Vagina (tissue), 2 donors: ENCODE data around the gene CTSW. TPM values are rescaled to one million over a fixed set of nuclear protein-coding genes. Genes with fewer than 3 reads are reported as not detected.

Source experiments
- DNase-seq, 2 donors: peaks; one replicate each; pipeline ENCODE4 v3.0.0-alpha.2; 2017; ENCODE audit errors: extremely low spot score in 2 of 2
- H3K27ac ChIP-seq: fragments of 200-600 bp; sonication (generic); one replicate; pipeline ENCODE4 v1.5.1; 2019
- H3K27me3 ChIP-seq: fragments of 200-600 bp; sonication (generic); one replicate; pipeline ENCODE4 v1.5.1; 2019
- H3K36me3 ChIP-seq, 2 donors: fragments of 200-600 bp; sonication (generic); one replicate each; pipeline ENCODE4 v1.5.1; 2017 to 2019
- H3K4me1 ChIP-seq: fragments of 200-600 bp; sonication (generic); one replicate; pipeline ENCODE4 v1.5.1; 2019
- H3K4me3 ChIP-seq, 2 donors: fragments of 200-600 bp; sonication (generic); 1 replicate in 1 of 2; 2 replicates in 1 of 2; pipeline ENCODE4 v1.5.1; 2016 to 2019
- H3K9me3 ChIP-seq: fragments of 200-600 bp; sonication (generic); one replicate; pipeline ENCODE4 v1.5.1; 2019
- POLR2A ChIP-seq, 2 donors: fragments of 450-650 bp; IDR thresholded peaks; one replicate each; pipeline ENCODE4 v1.6.1; 2017; ENCODE audit warnings: antibody characterized with exemption in 2 of 2, mild to moderate bottlenecking in 2 of 2, moderate library complexity in 2 of 2
- POLR2AphosphoS5 ChIP-seq, 2 donors: sonication (generic); formaldehyde crosslinking; IDR thresholded peaks; one replicate each; pipeline ENCODE4 v1.9.0; 2017; ENCODE audit warnings: antibody characterized with exemption in 2 of 2, mild to moderate bottlenecking in 2 of 2, low read depth in 1 of 2; ENCODE audit not compliant: insufficient read depth in 1 of 2
- intact Hi-C: fragments of 100-400 bp; cut with DNase I; formaldehyde crosslinking; loops from one replicate; pipeline ENCODE4 v1.15.1; 2023
- total RNA-seq: library from RNA; depleted of rRNA; stranded (reverse); fragments of >200 nt; gene quantifications from one replicate; pipeline ENCODE4 v1.2.3, GENCODE V29; 2016
- TF ChIP-seq, protein P1 (sequence below), 3 experiments: fragments of 450-650 bp in 2 of 3; fragments of 200-600 bp in 1 of 3; sonication (generic) in 1 of 3; IDR thresholded peaks; one replicate each; pipeline ENCODE4 v1.5.1; 2017 to 2019; ENCODE audit warnings: antibody characterized with exemption in 3 of 3, mild to moderate bottlenecking in 2 of 3, moderate library complexity in 2 of 3

The CTSW gene
- total RNA-seq, 1 donor from 2014 or later: 0.74 TPM

DNA sequence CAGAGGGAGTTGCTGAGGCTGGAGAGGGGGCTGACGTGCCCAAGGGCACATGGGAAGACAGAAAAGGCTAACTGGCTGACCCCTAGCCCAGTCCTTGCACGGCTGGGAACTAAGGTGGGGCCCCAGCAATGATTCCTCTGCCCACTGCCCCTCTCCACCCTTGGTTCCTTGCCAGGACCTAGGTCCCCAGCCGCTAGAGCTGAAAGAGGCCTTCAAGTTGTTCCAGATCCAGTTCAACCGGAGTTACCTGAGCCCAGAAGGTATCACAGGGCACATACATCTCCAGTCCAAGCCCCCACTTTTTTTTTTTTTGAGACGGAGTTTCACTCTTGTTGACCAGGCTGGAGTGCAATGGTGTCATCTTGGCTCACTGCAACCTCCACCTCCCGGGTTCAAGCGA is 390 bp downstream of the CTSW start:
- Histone ChIP-seq H3K9me3 (no peaks in the 10 kb centered on the region), H3K4me1 (peaks cover 10% of the 10 kb centered on the region), H3K36me3 (peaks cover 0 to 25% of the 10 kb centered on the region in 2 donors), H3K27me3 (no peaks in the 10 kb centered on the region), H3K27ac (no peak overlapping the region), H3K4me3 (no peak overlapping the region)
- TF ChIP-seq, protein P1, sequence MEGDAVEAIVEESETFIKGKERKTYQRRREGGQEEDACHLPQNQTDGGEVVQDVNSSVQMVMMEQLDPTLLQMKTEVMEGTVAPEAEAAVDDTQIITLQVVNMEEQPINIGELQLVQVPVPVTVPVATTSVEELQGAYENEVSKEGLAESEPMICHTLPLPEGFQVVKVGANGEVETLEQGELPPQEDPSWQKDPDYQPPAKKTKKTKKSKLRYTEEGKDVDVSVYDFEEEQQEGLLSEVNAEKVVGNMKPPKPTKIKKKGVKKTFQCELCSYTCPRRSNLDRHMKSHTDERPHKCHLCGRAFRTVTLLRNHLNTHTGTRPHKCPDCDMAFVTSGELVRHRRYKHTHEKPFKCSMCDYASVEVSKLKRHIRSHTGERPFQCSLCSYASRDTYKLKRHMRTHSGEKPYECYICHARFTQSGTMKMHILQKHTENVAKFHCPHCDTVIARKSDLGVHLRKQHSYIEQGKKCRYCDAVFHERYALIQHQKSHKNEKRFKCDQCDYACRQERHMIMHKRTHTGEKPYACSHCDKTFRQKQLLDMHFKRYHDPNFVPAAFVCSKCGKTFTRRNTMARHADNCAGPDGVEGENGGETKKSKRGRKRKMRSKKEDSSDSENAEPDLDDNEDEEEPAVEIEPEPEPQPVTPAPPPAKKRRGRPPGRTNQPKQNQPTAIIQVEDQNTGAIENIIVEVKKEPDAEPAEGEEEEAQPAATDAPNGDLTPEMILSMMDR (IDR thresholded peaks at IDR 0.05): no peak
- TF ChIP-seq POLR2A (IDR thresholded peaks at IDR 0.05): no peak
- TF ChIP-seq POLR2AphosphoS5 (IDR thresholded peaks at IDR 0.05; ENCODE audit: insufficient read depth in 1 of 2, low read depth in 1 of 2): no peak
- no peak for DNase-seq
- intact Hi-C loops: loop anchor here (5.0 kb wide), 1 partner anchor 37 kb away; the partner anchor contains the start of genes C11orf68 and DRAP1

DNA sequence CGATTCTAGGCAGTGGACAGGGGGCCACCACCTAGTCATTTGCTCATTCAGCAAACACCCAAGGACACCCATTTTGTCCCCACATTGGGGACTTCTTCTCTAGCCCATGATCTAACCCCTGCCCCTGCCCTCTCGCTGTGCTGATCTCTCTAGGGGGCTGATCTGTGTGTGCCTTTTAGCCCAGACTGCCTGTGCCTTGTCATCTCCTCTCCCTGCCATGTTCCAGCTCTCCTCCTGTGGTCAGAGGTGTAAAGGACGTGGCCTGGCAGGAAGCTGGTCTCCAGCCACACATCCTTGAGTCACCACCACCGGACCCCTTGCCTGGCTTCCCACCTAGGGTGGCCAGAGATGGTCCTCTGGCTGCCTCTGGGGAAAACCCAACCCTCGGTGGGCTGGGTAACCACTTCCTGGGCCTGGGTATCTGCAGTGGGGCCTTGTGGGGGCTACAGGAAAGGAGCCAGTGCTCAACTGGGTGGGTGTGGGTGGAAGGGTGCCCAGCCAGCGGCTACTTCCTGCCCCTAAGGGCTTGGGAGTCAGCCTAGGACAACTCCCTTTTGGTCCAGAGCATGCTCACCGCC is 1.3 kb downstream of the CTSW start:
- H3K27ac ChIP-seq: no peak overlapping the region
- H3K4me1 ChIP-seq: peaks cover 16% of the 10 kb centered on the region
- no peaks in the 10 kb centered on the region for H3K27me3 ChIP-seq
- H3K36me3 ChIP-seq: peaks cover 0 to 27% of the 10 kb centered on the region in 2 donors
- no peak for TF ChIP-seq POLR2A (IDR thresholded peaks at IDR 0.05)
- TF ChIP-seq, protein P1 (IDR thresholded peaks at IDR 0.05): no peak
- no peak for TF ChIP-seq POLR2AphosphoS5 (IDR thresholded peaks at IDR 0.05; ENCODE audit: insufficient read depth in 1 of 2, low read depth in 1 of 2)
- H3K9me3 ChIP-seq: no peaks in the 10 kb centered on the region
- H3K4me3 ChIP-seq: no peak overlapping the region
- no peak for DNase-seq
- intact Hi-C loops: loop anchor here (5.0 kb wide), 1 partner anchor 36 kb away; the partner anchor contains the start of genes C11orf68 and DRAP1

DNA sequence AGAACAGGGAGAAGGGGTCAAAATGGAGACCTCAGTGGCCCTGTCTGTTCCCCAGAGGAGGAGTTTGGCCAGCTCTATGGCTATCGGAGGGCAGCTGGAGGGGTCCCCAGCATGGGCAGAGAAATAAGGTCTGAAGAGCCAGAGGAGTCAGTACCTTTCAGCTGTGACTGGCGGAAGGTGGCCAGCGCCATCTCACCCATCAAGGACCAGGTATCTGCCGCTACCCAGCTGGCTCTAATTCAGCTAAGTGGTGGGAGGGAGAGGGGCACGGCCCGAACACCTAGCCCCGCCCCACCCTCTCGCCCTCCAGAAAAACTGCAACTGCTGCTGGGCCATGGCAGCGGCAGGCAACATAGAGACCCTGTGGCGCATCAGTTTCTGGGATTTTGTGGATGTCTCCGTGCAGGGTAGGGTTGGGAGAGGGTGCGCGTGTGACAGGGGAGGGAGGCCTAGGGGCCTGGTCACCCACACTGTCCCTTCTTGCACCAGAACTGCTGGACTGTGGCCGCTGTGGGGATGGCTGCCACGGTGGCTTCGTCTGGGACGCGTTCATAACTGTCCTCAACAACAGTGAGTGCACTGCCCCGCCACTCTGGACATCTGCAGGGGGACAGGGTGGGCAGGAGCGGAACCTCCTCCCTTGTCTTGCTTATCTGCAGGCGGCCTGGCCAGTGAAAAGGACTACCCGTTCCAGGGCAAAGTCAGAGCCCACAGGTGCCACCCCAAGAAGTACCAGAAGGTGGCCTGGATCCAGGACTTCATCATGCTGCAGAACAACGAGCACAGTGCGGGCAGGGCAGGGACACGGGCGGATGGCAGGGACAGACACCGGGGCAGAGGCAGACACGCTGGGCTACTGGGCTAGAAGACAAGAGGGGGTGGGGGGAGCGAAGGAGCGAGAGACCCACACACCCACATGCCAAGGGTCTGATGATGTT is 2.8 kb downstream of the CTSW start:
- Histone ChIP-seq H3K9me3 (no peaks in the 10 kb centered on the region), H3K4me1 (peaks cover 23% of the 10 kb centered on the region), H3K27ac (no peak overlapping the region), H3K27me3 (no peaks in the 10 kb centered on the region), H3K36me3 (peaks cover 0 to 37% of the 10 kb centered on the region in 2 donors), H3K4me3 (no peak overlapping the region)
- no peak for DNase-seq
- TF ChIP-seq POLR2A (IDR thresholded peaks at IDR 0.05): no peak
- TF ChIP-seq, protein P1 (IDR thresholded peaks at IDR 0.05): no peak
- TF ChIP-seq POLR2AphosphoS5 (IDR thresholded peaks at IDR 0.05; ENCODE audit: insufficient read depth in 1 of 2, low read depth in 1 of 2): no peak
- intact Hi-C loops: loop anchor here (5.0 kb wide), 1 partner anchor 35 kb away; the partner anchor contains the start of genes C11orf68 and DRAP1

DNA sequence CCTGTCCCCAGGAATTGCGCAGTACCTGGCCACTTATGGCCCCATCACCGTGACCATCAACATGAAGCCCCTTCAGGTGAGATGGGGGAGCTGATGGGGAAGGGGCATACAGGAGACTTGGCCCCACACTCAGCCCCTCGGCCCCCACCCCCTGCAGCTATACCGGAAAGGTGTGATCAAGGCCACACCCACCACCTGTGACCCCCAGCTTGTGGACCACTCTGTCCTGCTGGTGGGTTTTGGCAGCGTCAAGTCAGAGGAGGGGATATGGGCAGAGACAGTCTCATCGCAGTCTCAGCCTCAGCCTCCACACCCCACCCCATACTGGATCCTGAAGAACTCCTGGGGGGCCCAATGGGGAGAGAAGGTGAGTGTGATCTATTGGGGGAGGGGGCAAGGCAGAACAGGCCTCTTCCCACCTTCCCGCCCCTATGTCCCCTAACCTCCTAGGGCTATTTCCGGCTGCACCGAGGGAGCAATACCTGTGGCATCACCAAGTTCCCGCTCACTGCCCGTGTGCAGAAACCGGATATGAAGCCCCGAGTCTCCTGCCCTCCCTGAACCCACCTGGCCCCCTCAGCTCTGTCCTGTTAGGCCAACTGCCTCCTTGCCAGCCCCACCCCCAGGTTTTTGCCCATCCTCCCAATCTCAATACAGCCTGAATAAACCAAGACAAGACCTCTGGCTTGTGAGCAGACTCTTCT is 3.6 kb downstream of the CTSW start:
- DNase-seq: no peak

More for the DNA sequence above, 3.6 kb downstream of the CTSW start:
- peaks cover 30% of the 10 kb centered on the region for H3K4me1 ChIP-seq
- TF ChIP-seq POLR2A (IDR thresholded peaks at IDR 0.05): no peak
- TF ChIP-seq POLR2AphosphoS5 (IDR thresholded peaks at IDR 0.05; ENCODE audit: insufficient read depth in 1 of 2, low read depth in 1 of 2): no peak
- TF ChIP-seq, protein P1 (IDR thresholded peaks at IDR 0.05): no peak
- H3K4me3 ChIP-seq: no peak overlapping the region
- no peaks in the 10 kb centered on the region for H3K9me3 ChIP-seq
- no peaks in the 10 kb centered on the region for H3K27me3 ChIP-seq
- H3K27ac ChIP-seq: no peak overlapping the region
- peaks cover 0 to 37% of the 10 kb centered on the region in 2 donors for H3K36me3 ChIP-seq
- intact Hi-C loops: loop anchor here (5.0 kb wide), 1 partner anchor 34 kb away; the partner anchor contains the start of genes C11orf68 and DRAP1
